ENCODE data around the gene IFNAR1.

DNA sequence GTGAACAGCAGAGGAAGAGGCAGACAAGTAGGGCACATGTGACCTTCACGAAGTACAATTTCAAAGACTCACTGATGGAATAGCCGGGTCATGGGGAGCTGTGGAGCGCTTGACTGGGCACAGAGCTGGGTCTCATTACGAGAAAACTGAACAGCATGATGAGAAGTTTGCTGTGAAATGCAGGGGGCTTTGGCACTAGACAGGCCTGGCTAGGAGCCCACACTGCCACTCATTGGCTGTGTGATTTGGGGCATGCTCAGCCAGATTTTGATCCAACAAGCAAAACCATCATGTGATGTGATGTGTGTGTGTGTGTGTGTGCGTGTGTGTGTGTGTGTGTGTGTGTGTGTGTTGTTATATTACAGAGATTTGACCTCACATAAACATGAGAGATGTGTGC is 73.6 kb downstream of the IFNAR1 start:
- TF ChIP-seq, protein P1, sequence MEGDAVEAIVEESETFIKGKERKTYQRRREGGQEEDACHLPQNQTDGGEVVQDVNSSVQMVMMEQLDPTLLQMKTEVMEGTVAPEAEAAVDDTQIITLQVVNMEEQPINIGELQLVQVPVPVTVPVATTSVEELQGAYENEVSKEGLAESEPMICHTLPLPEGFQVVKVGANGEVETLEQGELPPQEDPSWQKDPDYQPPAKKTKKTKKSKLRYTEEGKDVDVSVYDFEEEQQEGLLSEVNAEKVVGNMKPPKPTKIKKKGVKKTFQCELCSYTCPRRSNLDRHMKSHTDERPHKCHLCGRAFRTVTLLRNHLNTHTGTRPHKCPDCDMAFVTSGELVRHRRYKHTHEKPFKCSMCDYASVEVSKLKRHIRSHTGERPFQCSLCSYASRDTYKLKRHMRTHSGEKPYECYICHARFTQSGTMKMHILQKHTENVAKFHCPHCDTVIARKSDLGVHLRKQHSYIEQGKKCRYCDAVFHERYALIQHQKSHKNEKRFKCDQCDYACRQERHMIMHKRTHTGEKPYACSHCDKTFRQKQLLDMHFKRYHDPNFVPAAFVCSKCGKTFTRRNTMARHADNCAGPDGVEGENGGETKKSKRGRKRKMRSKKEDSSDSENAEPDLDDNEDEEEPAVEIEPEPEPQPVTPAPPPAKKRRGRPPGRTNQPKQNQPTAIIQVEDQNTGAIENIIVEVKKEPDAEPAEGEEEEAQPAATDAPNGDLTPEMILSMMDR (IDR thresholded peaks at IDR 0.05; ENCODE audit: insufficient read depth, low read length): no peak
- TF ChIP-seq, protein P2, sequence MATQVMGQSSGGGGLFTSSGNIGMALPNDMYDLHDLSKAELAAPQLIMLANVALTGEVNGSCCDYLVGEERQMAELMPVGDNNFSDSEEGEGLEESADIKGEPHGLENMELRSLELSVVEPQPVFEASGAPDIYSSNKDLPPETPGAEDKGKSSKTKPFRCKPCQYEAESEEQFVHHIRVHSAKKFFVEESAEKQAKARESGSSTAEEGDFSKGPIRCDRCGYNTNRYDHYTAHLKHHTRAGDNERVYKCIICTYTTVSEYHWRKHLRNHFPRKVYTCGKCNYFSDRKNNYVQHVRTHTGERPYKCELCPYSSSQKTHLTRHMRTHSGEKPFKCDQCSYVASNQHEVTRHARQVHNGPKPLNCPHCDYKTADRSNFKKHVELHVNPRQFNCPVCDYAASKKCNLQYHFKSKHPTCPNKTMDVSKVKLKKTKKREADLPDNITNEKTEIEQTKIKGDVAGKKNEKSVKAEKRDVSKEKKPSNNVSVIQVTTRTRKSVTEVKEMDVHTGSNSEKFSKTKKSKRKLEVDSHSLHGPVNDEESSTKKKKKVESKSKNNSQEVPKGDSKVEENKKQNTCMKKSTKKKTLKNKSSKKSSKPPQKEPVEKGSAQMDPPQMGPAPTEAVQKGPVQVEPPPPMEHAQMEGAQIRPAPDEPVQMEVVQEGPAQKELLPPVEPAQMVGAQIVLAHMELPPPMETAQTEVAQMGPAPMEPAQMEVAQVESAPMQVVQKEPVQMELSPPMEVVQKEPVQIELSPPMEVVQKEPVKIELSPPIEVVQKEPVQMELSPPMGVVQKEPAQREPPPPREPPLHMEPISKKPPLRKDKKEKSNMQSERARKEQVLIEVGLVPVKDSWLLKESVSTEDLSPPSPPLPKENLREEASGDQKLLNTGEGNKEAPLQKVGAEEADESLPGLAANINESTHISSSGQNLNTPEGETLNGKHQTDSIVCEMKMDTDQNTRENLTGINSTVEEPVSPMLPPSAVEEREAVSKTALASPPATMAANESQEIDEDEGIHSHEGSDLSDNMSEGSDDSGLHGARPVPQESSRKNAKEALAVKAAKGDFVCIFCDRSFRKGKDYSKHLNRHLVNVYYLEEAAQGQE (IDR thresholded peaks at IDR 0.05; ENCODE audit: insufficient replicate concordance, low read depth): no peak
- no peak for TF ChIP-seq POLR2AphosphoS5 (IDR thresholded peaks at IDR 0.05; ENCODE audit: low read depth)
- TF ChIP-seq GABPA (IDR thresholded peaks at IDR 0.05; ENCODE audit: low read depth): no peak

Data from HL-60 (cell line).